ENCODE measurements around the gene ITSN1. TPM values are rescaled to one million over a fixed set of nuclear protein-coding genes. Genes with fewer than 3 reads are reported as not detected.

Gene ITSN1
- total RNA-seq, 1 experiment from 2014 or later: 35.2 TPM

GRCh38 chr21:33836408-33836807 lies 194.1 kb downstream of the ITSN1 start:
- DNase-seq (ENCODE audit: low read depth): no peak

- no peak for DNase-seq (ENCODE audit: low read depth)
These were observed 196.9 kb downstream of the ITSN1 start for GRCh38 chr21:33839167-33839716.

- DNase-seq (ENCODE audit: low read depth): no peak
These were observed 197.5 kb downstream of the ITSN1 start for GRCh38 chr21:33839806-33840205.

- no peak for DNase-seq (ENCODE audit: low read depth)
These were observed 198.5 kb downstream of the ITSN1 start for GRCh38 chr21:33840771-33841170.

GRCh38 chr21:33841561-33841960 lies 199.3 kb downstream of the ITSN1 start:
- DNase-seq (ENCODE audit: low read depth): no peak

- no peak for DNase-seq (ENCODE audit: low read depth)
These were observed 200.9 kb downstream of the ITSN1 start for GRCh38 chr21:33843216-33843615.

GRCh38 chr21:33844104-33844889 lies 202.0 kb downstream of the ITSN1 start:
- DNase-seq (ENCODE audit: low read depth): no peak

- DNase-seq (ENCODE audit: low read depth): no peak
These were observed 202.5 kb downstream of the ITSN1 start for GRCh38 chr21:33844890-33845205.

GRCh38 chr21:33846141-33846540 lies 203.8 kb downstream of the ITSN1 start:
- no peak for DNase-seq (ENCODE audit: low read depth)

- DNase-seq (ENCODE audit: low read depth): no peak
These were observed 205.4 kb downstream of the ITSN1 start for GRCh38 chr21:33847588-33848248.

- DNase-seq (ENCODE audit: low read depth): no peak
These were observed 206.1 kb downstream of the ITSN1 start for GRCh38 chr21:33848249-33848953.

- no peak for DNase-seq (ENCODE audit: low read depth)
These were observed 207.5 kb downstream of the ITSN1 start for GRCh38 chr21:33849834-33850233.

- DNase-seq (ENCODE audit: low read depth): no peak
These were observed 208.1 kb downstream of the ITSN1 start for GRCh38 chr21:33850401-33850800.

GRCh38 chr21:33850985-33851384 lies 208.7 kb downstream of the ITSN1 start:
- DNase-seq (ENCODE audit: low read depth): no peak

- peak; percentile 86 for DNase-seq (ENCODE audit: low read depth)
These were observed 210.2 kb downstream of the ITSN1 start for GRCh38 chr21:33852485-33852884.

GRCh38 chr21:33854604-33855003 lies 212.3 kb downstream of the ITSN1 start:
- DNase-seq (ENCODE audit: low read depth): peak; percentile 71

GRCh38 chr21:33855190-33855589 lies 212.9 kb downstream of the ITSN1 start:
- no peak for DNase-seq (ENCODE audit: low read depth)

GRCh38 chr21:33856893-33857527 lies 214.7 kb downstream of the ITSN1 start:
- DNase-seq (ENCODE audit: low read depth): no peak

- DNase-seq (ENCODE audit: low read depth): no peak
These were observed 215.8 kb downstream of the ITSN1 start for GRCh38 chr21:33857846-33858666.

- no peak for DNase-seq (ENCODE audit: low read depth)
These were observed 216.5 kb downstream of the ITSN1 start for GRCh38 chr21:33858667-33859372.

Measured in LHCN-M2 (cell line).